ENCODE results near the gene TRIM71.

DNA sequence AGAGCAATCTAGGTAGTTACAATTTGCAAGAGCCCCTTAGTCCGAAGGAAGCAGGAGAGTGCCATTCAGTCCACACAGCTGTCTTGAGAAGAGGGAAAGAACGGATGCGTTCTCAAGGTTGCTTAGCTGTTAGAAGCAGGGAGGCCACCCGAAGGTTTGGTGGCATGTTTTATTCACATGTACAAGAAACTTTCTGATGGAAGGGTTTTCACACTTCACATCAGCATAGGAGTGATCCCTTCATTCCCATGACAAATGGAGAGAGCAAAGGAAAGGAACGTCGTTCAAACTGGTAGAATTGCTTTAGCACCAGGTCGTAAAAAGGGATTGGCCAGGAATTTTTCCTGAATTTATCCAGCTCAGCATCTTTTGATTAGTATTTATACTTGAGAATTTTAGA lies 53.5 kb downstream of the TRIM71 start:
- TF ChIP-seq, protein P1, sequence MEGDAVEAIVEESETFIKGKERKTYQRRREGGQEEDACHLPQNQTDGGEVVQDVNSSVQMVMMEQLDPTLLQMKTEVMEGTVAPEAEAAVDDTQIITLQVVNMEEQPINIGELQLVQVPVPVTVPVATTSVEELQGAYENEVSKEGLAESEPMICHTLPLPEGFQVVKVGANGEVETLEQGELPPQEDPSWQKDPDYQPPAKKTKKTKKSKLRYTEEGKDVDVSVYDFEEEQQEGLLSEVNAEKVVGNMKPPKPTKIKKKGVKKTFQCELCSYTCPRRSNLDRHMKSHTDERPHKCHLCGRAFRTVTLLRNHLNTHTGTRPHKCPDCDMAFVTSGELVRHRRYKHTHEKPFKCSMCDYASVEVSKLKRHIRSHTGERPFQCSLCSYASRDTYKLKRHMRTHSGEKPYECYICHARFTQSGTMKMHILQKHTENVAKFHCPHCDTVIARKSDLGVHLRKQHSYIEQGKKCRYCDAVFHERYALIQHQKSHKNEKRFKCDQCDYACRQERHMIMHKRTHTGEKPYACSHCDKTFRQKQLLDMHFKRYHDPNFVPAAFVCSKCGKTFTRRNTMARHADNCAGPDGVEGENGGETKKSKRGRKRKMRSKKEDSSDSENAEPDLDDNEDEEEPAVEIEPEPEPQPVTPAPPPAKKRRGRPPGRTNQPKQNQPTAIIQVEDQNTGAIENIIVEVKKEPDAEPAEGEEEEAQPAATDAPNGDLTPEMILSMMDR (IDR thresholded peaks at IDR 0.05), result no peak
- TF ChIP-seq POLR2A (IDR thresholded peaks at IDR 0.05) (no peak), EP300 (IDR thresholded peaks at IDR 0.05) (no peak)
